HCT116 (cell line): ENCODE results near the gene RHEBL1.

Experiments
- EZH2 ChIP-seq: fragments of 200-600 bp; sonication (generic); IDR thresholded peaks from 2 replicates; pipeline ENCODE4 v1.6.1; 2017; ENCODE audit warnings: antibody characterized with exemption, mixed run types
- EZH2phosphoT487 ChIP-seq: fragments of 200-600 bp; IDR thresholded peaks from 2 replicates; pipeline ENCODE4 v1.6.1; 2018; ENCODE audit warnings: antibody characterized with exemption, borderline replicate concordance
- POLR2AphosphoS5 ChIP-seq: IDR thresholded peaks from 2 replicates; pipeline ENCODE4 v1.6.1; 2011; ENCODE audit warnings: mild to moderate bottlenecking, low read depth, low read length, moderate library complexity
- SIN3A ChIP-seq: IDR thresholded peaks from 2 replicates; pipeline ENCODE4 v1.6.1; 2012; ENCODE audit warnings: low read depth
- TF ChIP-seq, protein P1 (sequence below), 3 experiments: fragments of 200-600 bp in 1 of 3; sonication (generic) in 1 of 3; IDR thresholded peaks in 2 of 3; conservative IDR thresholded peaks in 1 of 3; 2 replicates each; pipeline ENCODE4 v1.5.1; 2012 to 2017; ENCODE audit warnings: low read depth in 2 of 3, low read length in 2 of 3, antibody characterized with exemption in 1 of 3, borderline replicate concordance in 1 of 3, control low read depth in 1 of 3, mild to moderate bottlenecking in 1 of 3, mixed read lengths in 1 of 3, mixed run types in 1 of 3, moderate library complexity in 1 of 3; ENCODE audit not compliant: insufficient read depth in 1 of 3
- TF ChIP-seq, protein P2 (sequence below): IDR thresholded peaks from 2 replicates; pipeline ENCODE4 v1.6.1; 2012; ENCODE audit warnings: low read depth

DNA sequence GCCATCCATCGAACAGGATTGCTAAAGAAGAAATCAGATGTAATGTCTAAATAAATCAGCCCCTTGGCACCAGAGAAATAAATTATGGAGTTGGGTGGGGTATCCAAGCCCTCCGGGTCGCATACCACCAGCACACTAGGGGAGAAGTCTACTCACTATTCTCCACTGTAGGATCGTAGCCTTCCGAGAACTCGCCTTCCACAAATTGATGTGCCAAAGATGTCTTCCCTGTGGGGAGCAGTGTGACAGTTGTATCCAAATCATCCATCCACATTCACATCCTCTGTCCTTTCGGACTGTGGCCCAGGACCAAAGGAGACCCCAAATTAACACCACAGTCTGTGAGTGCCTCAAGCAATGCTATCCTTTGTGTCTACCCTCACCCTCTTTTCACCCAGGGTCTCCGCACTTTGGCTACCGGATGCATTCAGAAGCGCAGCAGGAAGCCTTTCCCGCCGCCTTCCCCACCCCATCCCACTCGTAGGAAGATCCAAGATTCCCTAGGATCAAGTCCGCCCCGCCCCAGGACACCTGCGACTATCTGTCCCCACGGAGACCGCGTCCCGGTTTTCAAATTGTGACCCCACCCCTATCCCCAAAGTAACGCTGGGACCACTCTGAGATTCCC, 786 bp downstream of the RHEBL1 start:
- TF ChIP-seq SIN3A, result no peak
- TF ChIP-seq POLR2AphosphoS5, result no peak
- TF ChIP-seq, protein P1, sequence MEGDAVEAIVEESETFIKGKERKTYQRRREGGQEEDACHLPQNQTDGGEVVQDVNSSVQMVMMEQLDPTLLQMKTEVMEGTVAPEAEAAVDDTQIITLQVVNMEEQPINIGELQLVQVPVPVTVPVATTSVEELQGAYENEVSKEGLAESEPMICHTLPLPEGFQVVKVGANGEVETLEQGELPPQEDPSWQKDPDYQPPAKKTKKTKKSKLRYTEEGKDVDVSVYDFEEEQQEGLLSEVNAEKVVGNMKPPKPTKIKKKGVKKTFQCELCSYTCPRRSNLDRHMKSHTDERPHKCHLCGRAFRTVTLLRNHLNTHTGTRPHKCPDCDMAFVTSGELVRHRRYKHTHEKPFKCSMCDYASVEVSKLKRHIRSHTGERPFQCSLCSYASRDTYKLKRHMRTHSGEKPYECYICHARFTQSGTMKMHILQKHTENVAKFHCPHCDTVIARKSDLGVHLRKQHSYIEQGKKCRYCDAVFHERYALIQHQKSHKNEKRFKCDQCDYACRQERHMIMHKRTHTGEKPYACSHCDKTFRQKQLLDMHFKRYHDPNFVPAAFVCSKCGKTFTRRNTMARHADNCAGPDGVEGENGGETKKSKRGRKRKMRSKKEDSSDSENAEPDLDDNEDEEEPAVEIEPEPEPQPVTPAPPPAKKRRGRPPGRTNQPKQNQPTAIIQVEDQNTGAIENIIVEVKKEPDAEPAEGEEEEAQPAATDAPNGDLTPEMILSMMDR (IDR thresholded peaks at IDR 0.05 in 2 of 3, conservative IDR thresholded peaks at IDR 0.05 in 1 of 3; ENCODE audit: borderline replicate concordance in 1 of 3, insufficient read depth in 1 of 3, low read depth in 2 of 3, low read length in 2 of 3), result no peak
- TF ChIP-seq, protein P2, sequence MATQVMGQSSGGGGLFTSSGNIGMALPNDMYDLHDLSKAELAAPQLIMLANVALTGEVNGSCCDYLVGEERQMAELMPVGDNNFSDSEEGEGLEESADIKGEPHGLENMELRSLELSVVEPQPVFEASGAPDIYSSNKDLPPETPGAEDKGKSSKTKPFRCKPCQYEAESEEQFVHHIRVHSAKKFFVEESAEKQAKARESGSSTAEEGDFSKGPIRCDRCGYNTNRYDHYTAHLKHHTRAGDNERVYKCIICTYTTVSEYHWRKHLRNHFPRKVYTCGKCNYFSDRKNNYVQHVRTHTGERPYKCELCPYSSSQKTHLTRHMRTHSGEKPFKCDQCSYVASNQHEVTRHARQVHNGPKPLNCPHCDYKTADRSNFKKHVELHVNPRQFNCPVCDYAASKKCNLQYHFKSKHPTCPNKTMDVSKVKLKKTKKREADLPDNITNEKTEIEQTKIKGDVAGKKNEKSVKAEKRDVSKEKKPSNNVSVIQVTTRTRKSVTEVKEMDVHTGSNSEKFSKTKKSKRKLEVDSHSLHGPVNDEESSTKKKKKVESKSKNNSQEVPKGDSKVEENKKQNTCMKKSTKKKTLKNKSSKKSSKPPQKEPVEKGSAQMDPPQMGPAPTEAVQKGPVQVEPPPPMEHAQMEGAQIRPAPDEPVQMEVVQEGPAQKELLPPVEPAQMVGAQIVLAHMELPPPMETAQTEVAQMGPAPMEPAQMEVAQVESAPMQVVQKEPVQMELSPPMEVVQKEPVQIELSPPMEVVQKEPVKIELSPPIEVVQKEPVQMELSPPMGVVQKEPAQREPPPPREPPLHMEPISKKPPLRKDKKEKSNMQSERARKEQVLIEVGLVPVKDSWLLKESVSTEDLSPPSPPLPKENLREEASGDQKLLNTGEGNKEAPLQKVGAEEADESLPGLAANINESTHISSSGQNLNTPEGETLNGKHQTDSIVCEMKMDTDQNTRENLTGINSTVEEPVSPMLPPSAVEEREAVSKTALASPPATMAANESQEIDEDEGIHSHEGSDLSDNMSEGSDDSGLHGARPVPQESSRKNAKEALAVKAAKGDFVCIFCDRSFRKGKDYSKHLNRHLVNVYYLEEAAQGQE, result no peak
- no peak for TF ChIP-seq EZH2
- no peak for TF ChIP-seq EZH2phosphoT487
